GM12874 (cell line): ENCODE measurements around the gene LRRN2.

ENCODE experiments used
- TF ChIP-seq, protein P1 (sequence below): IDR thresholded peaks from 2 replicates; pipeline ENCODE4 v1.5.1; 2011; ENCODE audit warnings: low read depth, mild to moderate bottlenecking, control low read depth, low read length, moderate library complexity; ENCODE audit not compliant: insufficient read depth

LRRN2 gene

DNA sequence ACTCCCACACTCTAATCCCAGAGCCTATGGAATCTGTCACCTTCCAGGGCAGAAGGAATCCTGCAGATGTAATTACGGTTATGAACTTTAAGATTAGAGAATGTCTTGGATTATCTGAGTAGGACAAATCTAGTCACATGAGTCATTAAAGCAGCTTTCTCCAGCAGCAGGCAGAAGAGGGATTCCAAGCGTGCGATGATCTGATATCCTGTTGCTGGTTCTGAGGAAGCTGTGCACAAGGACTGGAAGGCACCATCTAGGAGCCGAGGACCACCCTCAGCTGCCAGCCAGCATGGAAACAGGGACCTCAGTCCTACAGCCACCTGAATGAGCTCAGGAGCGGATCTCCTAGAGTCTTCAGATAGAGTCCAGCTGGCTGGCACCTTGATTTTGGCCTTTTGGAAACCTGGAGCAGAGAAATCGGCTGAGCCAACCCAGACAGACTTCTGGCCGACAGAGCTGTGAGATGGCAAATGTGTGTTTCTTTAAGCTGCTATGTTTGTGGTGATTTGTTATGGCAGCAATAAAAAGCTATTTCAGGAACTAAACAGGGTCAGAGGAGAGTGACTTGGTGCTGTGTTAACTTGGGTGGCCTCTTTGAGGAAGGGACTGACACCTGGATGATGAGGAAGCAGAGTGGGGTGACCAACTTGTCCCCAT is 34.5 kb downstream of the LRRN2 start:
- TF ChIP-seq, protein P1, sequence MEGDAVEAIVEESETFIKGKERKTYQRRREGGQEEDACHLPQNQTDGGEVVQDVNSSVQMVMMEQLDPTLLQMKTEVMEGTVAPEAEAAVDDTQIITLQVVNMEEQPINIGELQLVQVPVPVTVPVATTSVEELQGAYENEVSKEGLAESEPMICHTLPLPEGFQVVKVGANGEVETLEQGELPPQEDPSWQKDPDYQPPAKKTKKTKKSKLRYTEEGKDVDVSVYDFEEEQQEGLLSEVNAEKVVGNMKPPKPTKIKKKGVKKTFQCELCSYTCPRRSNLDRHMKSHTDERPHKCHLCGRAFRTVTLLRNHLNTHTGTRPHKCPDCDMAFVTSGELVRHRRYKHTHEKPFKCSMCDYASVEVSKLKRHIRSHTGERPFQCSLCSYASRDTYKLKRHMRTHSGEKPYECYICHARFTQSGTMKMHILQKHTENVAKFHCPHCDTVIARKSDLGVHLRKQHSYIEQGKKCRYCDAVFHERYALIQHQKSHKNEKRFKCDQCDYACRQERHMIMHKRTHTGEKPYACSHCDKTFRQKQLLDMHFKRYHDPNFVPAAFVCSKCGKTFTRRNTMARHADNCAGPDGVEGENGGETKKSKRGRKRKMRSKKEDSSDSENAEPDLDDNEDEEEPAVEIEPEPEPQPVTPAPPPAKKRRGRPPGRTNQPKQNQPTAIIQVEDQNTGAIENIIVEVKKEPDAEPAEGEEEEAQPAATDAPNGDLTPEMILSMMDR, result no peak

DNA sequence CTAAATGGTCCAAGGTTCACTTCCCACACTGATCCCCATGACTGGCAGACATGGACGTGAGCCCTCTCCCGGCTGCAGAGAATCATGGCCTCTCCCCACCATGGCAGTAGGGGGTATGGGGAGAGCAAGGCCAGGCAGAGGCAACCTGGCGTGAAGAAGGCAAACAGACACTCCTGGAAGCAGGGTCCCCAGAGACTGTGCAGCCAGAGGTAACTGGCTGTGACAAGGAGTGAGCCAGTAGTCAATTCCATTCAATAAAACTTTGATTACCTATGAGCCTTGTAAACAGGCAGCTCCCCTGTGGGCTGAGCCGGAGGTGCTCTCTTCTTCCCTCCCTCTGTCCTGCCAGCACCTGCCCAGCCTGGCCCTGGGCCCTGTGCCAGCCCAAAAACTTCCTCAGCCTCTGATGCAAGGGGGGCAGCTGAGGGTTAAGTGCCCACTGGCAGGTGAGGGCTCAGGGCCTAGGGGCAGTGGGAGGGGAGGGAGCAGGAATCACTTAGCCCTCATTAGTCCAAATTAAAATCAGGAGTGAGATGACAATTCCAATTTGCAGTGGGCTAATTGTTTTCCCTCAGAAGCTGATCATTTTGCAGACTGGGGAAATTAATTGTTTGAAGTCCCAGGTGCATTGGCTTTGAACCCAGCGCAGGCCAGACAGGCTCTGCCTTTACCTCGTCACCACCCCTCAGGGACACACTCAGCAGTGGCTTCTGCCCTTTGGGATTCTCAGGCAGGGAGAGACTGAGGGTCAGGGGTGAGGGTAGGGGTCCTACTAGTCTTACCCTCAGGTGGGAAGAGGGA is 35.6 kb downstream of the LRRN2 start:
- TF ChIP-seq, protein P1, result no peak

DNA sequence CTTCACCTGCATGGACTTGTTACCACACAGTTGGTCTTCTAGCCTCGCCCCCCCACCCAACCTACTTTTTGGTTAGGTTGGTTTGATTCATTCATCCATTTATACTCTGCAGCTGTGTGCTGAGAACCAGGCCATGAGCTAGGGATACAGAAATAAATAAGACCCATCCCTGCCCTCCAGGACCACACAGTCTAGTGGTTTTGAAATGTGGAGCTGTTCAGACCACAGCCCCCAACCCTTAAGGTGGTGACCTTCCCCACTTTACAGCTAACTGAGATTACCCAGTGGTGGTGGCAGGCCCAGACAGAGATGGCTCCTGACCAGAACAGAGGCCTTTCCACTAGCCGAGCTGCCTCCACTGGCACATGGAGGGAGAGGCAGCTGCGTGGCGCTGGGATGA is 37.0 kb downstream of the LRRN2 start:
- TF ChIP-seq, protein P1, result no peak

DNA sequence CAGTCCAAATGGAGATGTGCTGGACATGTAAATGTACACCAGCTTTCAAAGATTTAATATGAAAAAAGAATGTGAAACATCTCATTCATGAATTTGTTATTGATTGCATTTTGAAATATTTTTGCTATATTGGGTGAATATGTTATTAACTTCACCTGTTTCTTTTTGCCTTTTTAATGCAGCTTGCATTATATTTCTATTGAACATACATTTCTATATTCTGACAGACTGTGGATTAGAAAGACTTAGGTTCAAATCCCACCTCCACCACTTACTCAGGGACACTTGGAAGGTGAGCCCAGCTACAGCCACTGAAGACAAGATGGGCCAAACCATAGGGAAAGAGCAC is 37.8 kb downstream of the LRRN2 start:
- TF ChIP-seq, protein P1, result no peak

DNA sequence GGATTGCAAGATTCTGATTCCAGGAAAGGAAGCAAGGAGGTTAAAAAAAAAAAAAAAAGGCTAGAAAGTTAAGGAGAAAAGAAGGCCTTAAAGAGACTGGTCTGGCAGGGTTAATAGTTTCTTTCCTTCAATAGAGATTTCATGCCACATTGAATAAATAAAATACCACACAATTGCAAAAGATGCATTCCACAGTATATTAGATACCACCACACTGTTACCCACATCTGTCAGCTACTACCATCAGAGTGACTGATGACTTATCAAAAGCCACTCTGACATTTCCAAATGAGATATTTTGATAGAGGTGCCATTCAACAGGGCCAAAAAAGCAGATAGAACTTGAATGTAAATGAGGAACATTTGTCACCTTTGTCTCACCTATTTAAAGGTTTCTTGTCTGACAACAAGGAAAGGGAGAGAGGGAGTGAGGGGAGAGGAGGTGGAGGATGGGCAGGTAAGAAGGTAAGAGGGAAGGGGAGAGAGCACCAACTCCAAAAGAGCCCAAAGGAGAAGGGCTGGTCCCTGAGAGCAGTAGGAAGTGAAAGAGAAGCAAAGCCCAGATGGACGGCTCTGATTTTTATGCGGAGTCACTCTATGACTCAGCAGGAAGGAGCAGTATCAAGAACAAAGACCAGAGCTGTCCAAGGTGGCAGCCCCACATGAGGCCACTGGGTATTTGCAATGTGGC is 38.3 kb downstream of the LRRN2 start:
- TF ChIP-seq, protein P1, result no peak

DNA sequence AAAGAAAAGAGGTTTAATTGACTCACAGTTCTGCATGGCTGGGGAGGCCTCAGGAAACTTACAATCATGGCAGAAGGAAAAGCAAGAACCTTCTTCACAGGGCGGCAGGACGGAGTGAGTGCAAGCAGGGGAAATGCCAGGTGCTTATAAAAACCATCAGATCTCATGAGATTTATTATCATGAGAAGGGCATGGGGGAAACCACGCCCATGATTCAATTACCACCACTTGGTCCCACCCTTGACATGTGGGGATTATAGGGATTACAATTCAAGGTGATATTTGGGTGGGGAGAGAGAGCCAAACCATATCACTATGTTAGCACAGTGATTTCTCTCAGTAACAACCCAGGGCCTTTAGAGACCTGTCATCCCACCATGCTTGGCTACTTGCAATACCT is 39.9 kb downstream of the LRRN2 start:
- TF ChIP-seq, protein P1, result no peak

DNA sequence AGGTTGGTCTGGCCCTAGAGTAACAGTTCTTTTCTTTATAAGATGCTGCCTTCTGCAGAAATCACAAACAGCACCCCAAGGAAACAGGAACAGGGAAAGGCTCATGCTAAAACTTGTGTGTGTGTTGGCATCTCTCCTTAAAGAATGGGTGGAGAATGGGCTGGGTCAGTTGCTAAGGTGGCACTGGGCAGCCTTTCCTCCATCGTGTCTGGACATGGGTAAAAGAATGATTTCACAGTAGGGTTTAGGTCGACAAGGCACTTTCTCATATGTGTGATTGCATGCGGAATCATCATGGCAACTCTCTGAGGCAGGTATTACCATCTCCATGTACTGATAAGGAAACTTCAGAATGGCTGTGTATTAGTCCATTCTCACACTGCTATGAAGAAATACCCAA is 40.3 kb downstream of the LRRN2 start:
- TF ChIP-seq, protein P1, result no peak
